PC-9 (cell line): Measurements from ENCODE around the gene SPEF1. TPM values are rescaled to one million over a fixed set of nuclear protein-coding genes. Genes with fewer than 3 reads are reported as not detected.

Experiments
- BruUV-seq: library from RNA; stranded (reverse); fragments of 400-500 nt; replicated peaks from 2 replicates; lab custom pipeline; 2021; lab: Mats Ljungman, UMichigan
- CTCF ChIA-PET: fragments of 300-600 bp; sonication (Branson Sonifier 250); formaldehyde crosslinking; loops from one replicate; lab custom pipeline; 2022; ENCODE audit warnings: antibody characterized with exemption; lab: Charles Lee
- POLR2A ChIA-PET: fragments of 300-600 bp; sonication (Branson Sonifier 250); formaldehyde crosslinking; loops from one replicate; lab custom pipeline; 2022; ENCODE audit warnings: antibody characterized with exemption; ENCODE audit not compliant: unreplicated experiment; lab: Charles Lee
- DNase-seq, 2 experiments: peaks; one replicate each; pipeline versions ENCODE4 v3.0.0 to v3.0.0-alpha.2; 2015 to 2022; ENCODE audit warnings: mixed read lengths in 1 of 2
- H2AFZ ChIP-seq: fragments of 200-600 bp; sonication (generic); 2 replicates; pipeline ENCODE4 v1.8.1; 2017; ENCODE audit warnings: antibody characterized with exemption
- H3F3A ChIP-seq: fragments of 200-600 bp; sonication (generic); 2 replicates; pipeline ENCODE4 v1.8.1; 2017; ENCODE audit warnings: antibody characterized with exemption, mild to moderate bottlenecking, low read depth; ENCODE audit not compliant: insufficient read depth
- H3K27ac ChIP-seq: fragments of 200-600 bp; sonication (generic); 2 replicates; pipeline ENCODE4 v1.6.1; 2016; ENCODE audit warnings: mixed run types
- H3K27me3 ChIP-seq: fragments of 200-600 bp; sonication (generic); 2 replicates; pipeline ENCODE4 v1.6.1; 2016; ENCODE audit warnings: low read depth, mixed run types; ENCODE audit not compliant: insufficient read depth
- H3K36me3 ChIP-seq: fragments of 200-600 bp; sonication (generic); 2 replicates; pipeline ENCODE4 v1.6.1; 2016; ENCODE audit warnings: low read depth, mixed run types
- H3K4me1 ChIP-seq: fragments of 200-600 bp; sonication (generic); replicated peaks from 2 replicates; pipeline ENCODE4 v1.6.1; 2016; ENCODE audit warnings: mixed run types; ENCODE audit not compliant: insufficient read depth
- H3K4me2 ChIP-seq: fragments of 200-600 bp; sonication (generic); 2 replicates; pipeline ENCODE4 v1.6.1; 2017; ENCODE audit warnings: mixed run types
- H3K4me3 ChIP-seq: fragments of 200-600 bp; sonication (generic); 2 replicates; pipeline ENCODE4 v1.6.1; 2016; ENCODE audit warnings: mixed run types
- H3K79me2 ChIP-seq: fragments of 200-600 bp; sonication (generic); 2 replicates; pipeline ENCODE4 v1.6.1; 2017; ENCODE audit warnings: low read depth, mixed run types
- H3K9me2 ChIP-seq: fragments of 200-600 bp; sonication (generic); 2 replicates; pipeline ENCODE4 v1.8.1; 2017; ENCODE audit warnings: mild to moderate bottlenecking; ENCODE audit not compliant: insufficient read depth
- H3K9me3 ChIP-seq: fragments of 200-600 bp; sonication (generic); 2 replicates; pipeline ENCODE4 v1.8.1; 2016; ENCODE audit warnings: low read depth; ENCODE audit not compliant: insufficient read depth
- H4K20me1 ChIP-seq: fragments of 200-600 bp; sonication (generic); 2 replicates; pipeline ENCODE4 v1.8.1; 2017; ENCODE audit not compliant: insufficient read depth
- EZH2 ChIP-seq: fragments of 200-600 bp; sonication (generic); IDR thresholded peaks from 2 replicates; pipeline ENCODE4 v1.8.0; 2017; ENCODE audit warnings: antibody characterized with exemption, low read depth
- intact Hi-C: fragments of 100-400 bp; cut with micrococcal nuclease; formaldehyde crosslinking; loops from one replicate; pipeline ENCODE4 v1.10.0; 2022; ENCODE audit not compliant: unreplicated experiment
- total RNA-seq: library from RNA; stranded (reverse); gene quantifications from 2 replicates; pipeline ENCODE4 v1.2.3, GENCODE V29; 2021
- TF ChIP-seq, protein P1 (sequence below): fragments of 200-600 bp; sonication (generic); conservative IDR thresholded peaks from 2 replicates; pipeline ENCODE4 v1.6.1; 2017; ENCODE audit warnings: mixed run types, antibody characterized with exemption, mild to moderate bottlenecking, moderate library complexity

Gene SPEF1
- total RNA-seq, 1 experiment from 2014 or later: 2.6 TPM

- no peak overlapping the region for H3K4me3 ChIP-seq
- no peak overlapping the region for H3K4me2 ChIP-seq
- BruUV-seq: no TSS peak
- no peaks in the 10 kb centered on the region for H3K9me2 ChIP-seq
- H4K20me1 ChIP-seq: peaks cover 23% of the 10 kb centered on the region
- peaks cover 9% of the 10 kb centered on the region for H3K79me2 ChIP-seq
- H3K9me3 ChIP-seq: no peaks in the 10 kb centered on the region
- POLR2A ChIA-PET: no interaction called here
- TF ChIP-seq, protein P1, sequence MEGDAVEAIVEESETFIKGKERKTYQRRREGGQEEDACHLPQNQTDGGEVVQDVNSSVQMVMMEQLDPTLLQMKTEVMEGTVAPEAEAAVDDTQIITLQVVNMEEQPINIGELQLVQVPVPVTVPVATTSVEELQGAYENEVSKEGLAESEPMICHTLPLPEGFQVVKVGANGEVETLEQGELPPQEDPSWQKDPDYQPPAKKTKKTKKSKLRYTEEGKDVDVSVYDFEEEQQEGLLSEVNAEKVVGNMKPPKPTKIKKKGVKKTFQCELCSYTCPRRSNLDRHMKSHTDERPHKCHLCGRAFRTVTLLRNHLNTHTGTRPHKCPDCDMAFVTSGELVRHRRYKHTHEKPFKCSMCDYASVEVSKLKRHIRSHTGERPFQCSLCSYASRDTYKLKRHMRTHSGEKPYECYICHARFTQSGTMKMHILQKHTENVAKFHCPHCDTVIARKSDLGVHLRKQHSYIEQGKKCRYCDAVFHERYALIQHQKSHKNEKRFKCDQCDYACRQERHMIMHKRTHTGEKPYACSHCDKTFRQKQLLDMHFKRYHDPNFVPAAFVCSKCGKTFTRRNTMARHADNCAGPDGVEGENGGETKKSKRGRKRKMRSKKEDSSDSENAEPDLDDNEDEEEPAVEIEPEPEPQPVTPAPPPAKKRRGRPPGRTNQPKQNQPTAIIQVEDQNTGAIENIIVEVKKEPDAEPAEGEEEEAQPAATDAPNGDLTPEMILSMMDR: no peak
- no peak for TF ChIP-seq EZH2
- intact Hi-C loops: no loop called here
- CTCF ChIA-PET: no interaction called here
- peaks cover 16% of the 10 kb centered on the region; the same call in 1 of the 2 replicates for H3F3A ChIP-seq
- H2AFZ ChIP-seq: no peak overlapping the region
- no peak overlapping the region for H3K27ac ChIP-seq
- H3K36me3 ChIP-seq: no peaks in the 10 kb centered on the region
- DNase-seq: no peak
- H3K27me3 ChIP-seq: no peaks in the 10 kb centered on the region
- H3K4me1 ChIP-seq: peaks cover 20% of the 10 kb centered on the region
These were observed 2.3 kb downstream of the SPEF1 start for GRCh38 chr20:3778976-3779375.

GRCh38 chr20:3777716-3778629 lies 3.3 kb downstream of the SPEF1 start:
- H3K79me2 ChIP-seq: no peaks in the 10 kb centered on the region
- no peaks in the 10 kb centered on the region for H3K36me3 ChIP-seq
- peaks cover 13% of the 10 kb centered on the region; the same call in 1 of the 2 replicates for H4K20me1 ChIP-seq
- CTCF ChIA-PET: interaction anchor here (0.7 kb wide), 3 partner anchors 14 to 357 kb away, joined by 3 to 4 read pairs (median 4); no protein-coding TSS in a partner anchor
- H3K4me2 ChIP-seq: peak overlapping the region; percentile 38
- no peak overlapping the region for H3K27ac ChIP-seq
- H3K9me2 ChIP-seq: no peaks in the 10 kb centered on the region
- peaks cover 10% of the 10 kb centered on the region for H3K4me1 ChIP-seq
- no peak for TF ChIP-seq EZH2
- TF ChIP-seq, protein P1: no peak
- H2AFZ ChIP-seq: no peak overlapping the region
- H3K9me3 ChIP-seq: no peaks in the 10 kb centered on the region
- DNase-seq: peak in 1 of 2 experiments; percentile 62
- intact Hi-C loops: no loop called here
- no peak overlapping the region for H3K4me3 ChIP-seq
- no TSS peak for BruUV-seq
- POLR2A ChIA-PET: interaction anchor here (0.6 to 0.8 kb wide), 5 partner anchors 9 to 383 kb away, joined by 3 to 7 read pairs (median 4); no protein-coding TSS in a partner anchor
- no peaks in the 10 kb centered on the region for H3K27me3 ChIP-seq
- peaks cover 15% of the 10 kb centered on the region; the same call in 1 of the 2 replicates for H3F3A ChIP-seq

DNA sequence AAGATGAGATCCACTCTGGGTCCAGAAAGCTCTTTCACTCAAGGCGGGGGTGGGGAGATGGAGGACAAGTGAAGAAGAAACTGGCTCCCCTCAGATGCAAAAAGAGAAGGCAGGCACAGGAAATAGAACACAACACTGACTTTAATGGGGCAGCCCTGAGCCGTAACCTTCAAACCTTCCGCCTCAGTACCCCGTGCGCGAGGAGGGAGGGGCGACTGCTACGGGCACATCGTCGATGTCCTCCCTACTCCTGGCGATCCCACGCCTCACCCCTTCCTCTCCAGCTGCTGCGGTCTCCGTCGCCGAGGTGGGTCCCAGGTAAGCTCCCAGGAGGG lies 3.9 kb downstream of the SPEF1 start:
- peaks cover 6% of the 10 kb centered on the region for H3K4me1 ChIP-seq
- no TSS peak for BruUV-seq
- intact Hi-C loops: no loop called here
- no peaks in the 10 kb centered on the region for H3K9me3 ChIP-seq
- peaks cover 9% of the 10 kb centered on the region; the same call in 1 of the 2 replicates for H3F3A ChIP-seq
- peak overlapping the region; percentile 38; the same call in 1 of the 2 replicates for H3K4me2 ChIP-seq
- CTCF ChIA-PET: no interaction called here
- H4K20me1 ChIP-seq: 0 out of 2 replicates have a peak, but pooled peaks cover 7% of the 10 kb centered on the region
- H3K9me2 ChIP-seq: no peaks in the 10 kb centered on the region
- no peaks in the 10 kb centered on the region for H3K36me3 ChIP-seq
- no peaks in the 10 kb centered on the region for H3K79me2 ChIP-seq
- DNase-seq: no peak
- no peaks in the 10 kb centered on the region for H3K27me3 ChIP-seq
- no peak overlapping the region for H3K4me3 ChIP-seq
- POLR2A ChIA-PET: interaction anchor here (0.6 to 0.8 kb wide), 2 partner anchors 323 to 384 kb away, joined by 4 to 7 read pairs; no protein-coding TSS in a partner anchor
- TF ChIP-seq EZH2: no peak
- TF ChIP-seq, protein P1: no peak
- no peak overlapping the region for H3K27ac ChIP-seq
- H2AFZ ChIP-seq: no peak overlapping the region
